Testis (tissue), 5 donors: ENCODE data around the gene EXOC3L1. TPM values are rescaled to one million over a fixed set of nuclear protein-coding genes. Genes with fewer than 3 reads are reported as not detected.

Source experiments
- DNase-seq: peaks from one replicate; pipeline ENCODE4 v3.0.0-alpha.2; 2019
- H3K27ac ChIP-seq, 2 donors: fragments of 200-600 bp; sonication (generic); one replicate each; pipeline ENCODE4 v1.5.1; 2019
- H3K27me3 ChIP-seq: fragments of 200-600 bp; sonication (generic); one replicate; pipeline ENCODE4 v1.5.1; 2019
- H3K36me3 ChIP-seq: fragments of 200-600 bp; sonication (generic); one replicate; pipeline ENCODE4 v1.5.1; 2017; ENCODE audit warnings: low read depth; ENCODE audit errors: missing control alignments
- H3K4me1 ChIP-seq: fragments of 200-600 bp; sonication (generic); one replicate; pipeline ENCODE4 v1.5.1; 2019
- H3K4me3 ChIP-seq, 2 donors: fragments of 200-600 bp; sonication (generic); one replicate each; pipeline ENCODE4 v1.5.1; 2017 to 2019
- H3K9me3 ChIP-seq: fragments of 200-600 bp; sonication (generic); one replicate; pipeline ENCODE4 v1.5.1; 2017
- POLR2A ChIP-seq: fragments of 450-650 bp; IDR thresholded peaks from one replicate; pipeline ENCODE4 v1.6.1; 2017; ENCODE audit warnings: antibody characterized with exemption, mild to moderate bottlenecking, moderate library complexity
- WGBS, 2 donors: methylation state at CpG; one replicate each; pipeline ENCODE4 v1.1.5; 2018; 5-methylcytosine and 5-hydroxymethylcytosine counted together
- intact Hi-C: fragments of 100-400 bp; cut with DNase I; formaldehyde crosslinking; loops from one replicate; pipeline ENCODE4 v1.15.1; 2023; ENCODE audit warnings: low total_unique reads
- long read RNA-seq, 2 donors: transcript quantifications; one replicate each; lab custom pipeline, GENCODE V29; 2026
- polyA plus RNA-seq: library from polyadenylated mRNA; stranded (reverse); fragments of 350-450 nt; fragmentation: Illumina TruSeq; extraction: RNeasy Lipid Tissue Mini Kit (QIAGEN cat#74804); gene quantifications from one replicate; pipeline ENCODE4 v1.2.3, GENCODE V29; 2014; ENCODE audit warnings: low read depth, low replicate concordance; ENCODE audit not compliant: insufficient read depth
- total RNA-seq, 2 donors: library from RNA; depleted of rRNA; stranded (reverse); fragments of >200 nt; gene quantifications; one replicate each; pipeline ENCODE4 v1.2.3, GENCODE V29; 2016
- TF ChIP-seq, protein P1 (sequence below), 3 experiments: fragments of 450-650 bp in 2 of 3; fragments of 200-600 bp in 1 of 3; sonication (generic) in 1 of 3; IDR thresholded peaks; one replicate each; pipeline ENCODE4 v1.5.1; 2016 to 2019; ENCODE audit warnings: antibody characterized with exemption in 3 of 3, mild to moderate bottlenecking in 2 of 3, moderate library complexity in 1 of 3

EXOC3L1 gene, protein sequence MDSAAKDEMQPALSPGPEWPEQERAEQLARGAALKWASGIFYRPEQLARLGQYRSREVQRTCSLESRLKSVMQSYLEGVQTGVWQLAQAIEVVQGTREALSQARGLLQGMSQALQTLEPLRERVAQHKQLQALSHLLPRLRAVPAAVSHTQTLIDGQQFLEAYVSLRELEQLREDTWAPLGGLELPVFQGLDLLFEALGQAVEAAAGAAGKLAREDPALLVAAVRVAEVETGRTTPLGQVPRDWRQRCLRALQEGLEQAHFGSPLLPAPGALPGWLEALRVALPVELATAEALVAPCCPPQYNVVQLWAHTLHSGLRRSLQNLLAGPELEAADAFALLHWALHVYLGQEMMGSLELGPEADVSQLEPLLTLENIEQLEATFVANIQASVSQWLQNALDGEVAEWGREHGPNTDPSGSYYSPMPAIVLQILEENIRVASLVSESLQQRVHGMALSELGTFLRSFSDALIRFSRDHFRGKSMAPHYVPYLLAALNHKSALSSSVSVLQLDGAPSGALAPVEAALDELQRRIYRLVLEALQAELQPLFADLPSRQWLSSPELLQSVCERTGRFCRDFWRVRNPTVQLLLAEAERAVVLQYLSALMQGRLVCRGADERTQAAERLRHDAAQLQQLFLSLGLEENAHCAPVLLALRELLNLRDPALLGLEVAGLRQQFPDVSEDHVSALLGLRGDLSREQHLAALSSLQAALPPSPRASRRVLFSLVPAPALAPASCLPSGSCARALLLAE
- 1 to 10 TPM; 5.1 to 9.0 TPM for total RNA-seq
- 2.6 TPM for polyA plus RNA-seq
- long read RNA-seq, donor 1, partial matches to known transcripts, result 0 of 1 reads
- long read RNA-seq, donor 1, other reads (novel, unspliced or antisense), result 0 of 1 reads
- long read RNA-seq, donor 2, partial matches to known transcripts, result 0 of 1 reads
- long read RNA-seq, donor 2, other reads (novel, unspliced or antisense), result 0 of 1 reads

GRCh38 chr16:67190041-67190440, at the start of gene EXOC3L1:
Gene EXOC3L1, minus strand, starts transcription at chr16:67190136. Its CDS starts 460 bp downstream, at chr16:67189676.
- H3K27me3 ChIP-seq, result no peaks in the 10 kb centered on the region
- peaks cover 47% of the 10 kb centered on the region for H3K4me1 ChIP-seq
- no peaks in the 10 kb centered on the region for H3K9me3 ChIP-seq
- 31 to 49% methylated on average over 6 of the region's 6 CpGs for WGBS, 2 donors
- DNase-seq, result no peak
- TF ChIP-seq, protein P1, sequence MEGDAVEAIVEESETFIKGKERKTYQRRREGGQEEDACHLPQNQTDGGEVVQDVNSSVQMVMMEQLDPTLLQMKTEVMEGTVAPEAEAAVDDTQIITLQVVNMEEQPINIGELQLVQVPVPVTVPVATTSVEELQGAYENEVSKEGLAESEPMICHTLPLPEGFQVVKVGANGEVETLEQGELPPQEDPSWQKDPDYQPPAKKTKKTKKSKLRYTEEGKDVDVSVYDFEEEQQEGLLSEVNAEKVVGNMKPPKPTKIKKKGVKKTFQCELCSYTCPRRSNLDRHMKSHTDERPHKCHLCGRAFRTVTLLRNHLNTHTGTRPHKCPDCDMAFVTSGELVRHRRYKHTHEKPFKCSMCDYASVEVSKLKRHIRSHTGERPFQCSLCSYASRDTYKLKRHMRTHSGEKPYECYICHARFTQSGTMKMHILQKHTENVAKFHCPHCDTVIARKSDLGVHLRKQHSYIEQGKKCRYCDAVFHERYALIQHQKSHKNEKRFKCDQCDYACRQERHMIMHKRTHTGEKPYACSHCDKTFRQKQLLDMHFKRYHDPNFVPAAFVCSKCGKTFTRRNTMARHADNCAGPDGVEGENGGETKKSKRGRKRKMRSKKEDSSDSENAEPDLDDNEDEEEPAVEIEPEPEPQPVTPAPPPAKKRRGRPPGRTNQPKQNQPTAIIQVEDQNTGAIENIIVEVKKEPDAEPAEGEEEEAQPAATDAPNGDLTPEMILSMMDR (IDR thresholded peaks at IDR 0.05), result no peak
- no peak for TF ChIP-seq POLR2A
- H3K27ac ChIP-seq, result no peak within 1 kb of the TSS
- H3K4me3 ChIP-seq, result no peak within 1 kb of the TSS
- intact Hi-C loops, result no loop called here
- H3K36me3 ChIP-seq, result no peaks in the 10 kb centered on the region

GRCh38 chr16:67238806-67239470, 49.0 kb upstream of the EXOC3L1 start:
- intact Hi-C loops, result no loop called here
- Histone ChIP-seq H3K9me3 (no peaks in the 10 kb centered on the region), H3K4me3 (no peak overlapping the region), H3K36me3 (no peaks in the 10 kb centered on the region), H3K27ac (no peak overlapping the region), H3K27me3 (no peaks in the 10 kb centered on the region), H3K4me1 (peaks cover 20% of the 10 kb centered on the region)
- DNase-seq, result no peak
- TF ChIP-seq, protein P1 (IDR thresholded peaks at IDR 0.05), result no peak
- no peak for TF ChIP-seq POLR2A
- WGBS, 2 donors, result 95 to 100% methylated on average over 4 to 9 of the region's 9 CpGs

DNA sequence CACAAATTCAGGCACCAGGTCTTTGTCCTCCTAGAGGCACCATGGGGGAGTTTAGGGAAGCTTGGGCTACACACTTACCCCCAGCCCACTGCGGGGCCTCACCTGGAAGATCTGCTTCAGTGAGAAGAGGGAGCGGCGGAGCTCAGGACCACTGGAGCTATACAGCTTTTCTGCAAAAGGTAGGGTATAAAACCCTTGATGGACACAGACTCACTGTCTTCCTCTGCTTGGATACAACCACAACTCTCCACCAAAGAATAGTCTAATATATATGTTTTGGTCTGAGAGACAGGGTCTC, 48.3 kb upstream of the EXOC3L1 start:
- no peaks in the 10 kb centered on the region for H3K36me3 ChIP-seq
- intact Hi-C loops, result no loop called here

More for the DNA sequence above, 48.3 kb upstream of the EXOC3L1 start:
- TF ChIP-seq POLR2A, result no peak
- TF ChIP-seq, protein P1 (IDR thresholded peaks at IDR 0.05), result no peak
- H3K27me3 ChIP-seq, result no peaks in the 10 kb centered on the region
- WGBS, 2 donors, result 96 to 100% methylated on average over 1 to 3 of the region's 3 CpGs
- H3K27ac ChIP-seq, result no peak overlapping the region
- H3K4me3 ChIP-seq, result no peak overlapping the region
- peaks cover 17% of the 10 kb centered on the region for H3K4me1 ChIP-seq
- DNase-seq, result no peak
- no peaks in the 10 kb centered on the region for H3K9me3 ChIP-seq
